ENCODE data around the gene CUL3. TPM values are rescaled to one million over a fixed set of nuclear protein-coding genes. Genes with fewer than 3 reads are reported as not detected.

CUL3 gene
- polyA plus RNA-seq, 3 donors: 12.3 to 28.7 (median 12.9) TPM

DNA sequence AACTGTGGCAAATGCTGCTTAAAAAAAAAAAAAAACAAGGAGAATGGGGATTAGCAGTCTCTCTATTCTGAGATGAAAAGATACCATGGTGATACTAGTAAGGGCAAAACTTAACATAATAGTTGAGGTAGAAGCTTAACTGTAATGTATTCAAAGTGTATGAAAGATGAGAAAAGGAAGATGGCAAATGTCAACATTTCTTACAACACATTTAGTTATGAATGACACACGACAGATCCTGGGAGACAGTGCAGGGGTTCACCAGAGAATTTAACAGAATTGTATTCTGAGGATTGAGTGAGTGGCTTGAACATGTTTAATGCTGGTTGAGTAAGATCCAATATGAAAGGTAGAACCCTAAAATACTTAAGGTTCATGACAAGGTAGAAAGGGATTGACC, 52.7 kb downstream of the CUL3 start:
- no CpG with 5 or more reads among the region's 1 CpG for WGBS (ENCODE audit: insufficient coverage)
- no peak for DNase-seq
- TF ChIP-seq, protein P1, sequence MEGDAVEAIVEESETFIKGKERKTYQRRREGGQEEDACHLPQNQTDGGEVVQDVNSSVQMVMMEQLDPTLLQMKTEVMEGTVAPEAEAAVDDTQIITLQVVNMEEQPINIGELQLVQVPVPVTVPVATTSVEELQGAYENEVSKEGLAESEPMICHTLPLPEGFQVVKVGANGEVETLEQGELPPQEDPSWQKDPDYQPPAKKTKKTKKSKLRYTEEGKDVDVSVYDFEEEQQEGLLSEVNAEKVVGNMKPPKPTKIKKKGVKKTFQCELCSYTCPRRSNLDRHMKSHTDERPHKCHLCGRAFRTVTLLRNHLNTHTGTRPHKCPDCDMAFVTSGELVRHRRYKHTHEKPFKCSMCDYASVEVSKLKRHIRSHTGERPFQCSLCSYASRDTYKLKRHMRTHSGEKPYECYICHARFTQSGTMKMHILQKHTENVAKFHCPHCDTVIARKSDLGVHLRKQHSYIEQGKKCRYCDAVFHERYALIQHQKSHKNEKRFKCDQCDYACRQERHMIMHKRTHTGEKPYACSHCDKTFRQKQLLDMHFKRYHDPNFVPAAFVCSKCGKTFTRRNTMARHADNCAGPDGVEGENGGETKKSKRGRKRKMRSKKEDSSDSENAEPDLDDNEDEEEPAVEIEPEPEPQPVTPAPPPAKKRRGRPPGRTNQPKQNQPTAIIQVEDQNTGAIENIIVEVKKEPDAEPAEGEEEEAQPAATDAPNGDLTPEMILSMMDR (IDR thresholded peaks at IDR 0.05): no peak
- Histone ChIP-seq H4K20me1 (ENCODE audit: insufficient read depth, low read length) (peaks cover 97% of the 10 kb centered on the region), H3K4me2 (replicated peaks; ENCODE audit: extremely low read depth, low read length, poor library complexity, severe bottlenecking) (no peak overlapping the region), H2AFZ (ENCODE audit: insufficient read depth, low read depth, low read length, poor library complexity, severe bottlenecking) (no peak overlapping the region), H3K36me3 (replicated peaks in 1 of 2; ENCODE audit: control insufficient read depth in 1 of 2, insufficient read depth in 2 of 2, low read length in 2 of 2) (peaks cover 14 to 77% of the 10 kb centered on the region in 2 donors), H3K4me3 (replicated peaks in 1 of 3; ENCODE audit: low read depth in 2 of 3, low read length in 3 of 3) (no peak overlapping the region), H3K27ac (ENCODE audit: low read depth in 1 of 2, low read length in 2 of 2) (peak overlapping the region in 1 of 2 donors; percentile 22), H3K4me1 (ENCODE audit: control insufficient read depth in 1 of 2, insufficient read depth in 2 of 2, low read length in 2 of 2) (no peaks in the 10 kb centered on the region), H3K79me2 (ENCODE audit: insufficient read depth, low read length) (peaks cover 93% of the 10 kb centered on the region), H3K27me3 (ENCODE audit: control insufficient read depth in 2 of 2, insufficient read depth in 2 of 2, low read length in 2 of 2) (no peaks in the 10 kb centered on the region), H3K9me3 (replicated peaks in 1 of 2; ENCODE audit: control insufficient read depth in 1 of 2, insufficient read depth in 1 of 2, low read length in 2 of 2) (no peaks in the 10 kb centered on the region), H3K9ac (ENCODE audit: insufficient read depth, low read length, poor library complexity, severe bottlenecking) (no peak overlapping the region)
- Mint-ChIP-seq H3K4me1 (peaks cover 2% of the 10 kb centered on the region), H3K36me3 (peaks cover 33 to 65% of the 10 kb centered on the region in 2 donors), H3K4me3 (no peak overlapping the region), H3K9me3 (no peaks in the 10 kb centered on the region), H3K27ac (peak overlapping the region in 2 of 7 donors; percentile 15 to 26), H3K27me3 (ENCODE audit: low read depth in 3 of 3) (peaks cover 0 to 2% (median 0%) of the 10 kb centered on the region in 3 donors)
- intact Hi-C loops (cut with micrococcal nuclease): no loop called here

DNA sequence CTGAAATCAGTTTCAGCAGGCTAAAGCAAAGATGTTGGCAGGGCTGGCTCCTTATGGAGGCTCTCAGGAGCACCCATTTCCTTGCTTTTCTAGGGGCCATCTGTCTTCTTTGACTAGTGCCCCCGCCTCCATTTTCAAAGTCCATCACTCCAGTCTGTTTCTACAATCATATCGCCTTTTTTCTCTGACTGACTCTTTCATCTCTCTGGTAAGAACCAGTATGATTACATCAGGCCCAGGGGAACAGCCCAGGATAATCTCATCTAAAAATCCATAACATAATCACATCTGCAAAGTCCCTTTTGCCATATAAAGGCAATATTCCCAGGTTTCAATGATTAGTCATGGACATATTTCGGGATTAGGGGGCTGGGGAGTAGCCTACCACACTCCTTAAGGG, 57.0 kb downstream of the CUL3 start:
- no peak for DNase-seq
- Mint-ChIP-seq H3K27me3 (ENCODE audit: low read depth in 3 of 3) (peaks cover 0 to 2% (median 0%) of the 10 kb centered on the region in 3 donors), H3K27ac (peak overlapping the region in 2 of 7 donors; percentile 2 to 37), H3K36me3 (peaks cover 30 to 56% of the 10 kb centered on the region in 2 donors), H3K9me3 (no peaks in the 10 kb centered on the region), H3K4me1 (peaks cover 30% of the 10 kb centered on the region), H3K4me3 (no peak overlapping the region)
- Histone ChIP-seq H3K79me2 (ENCODE audit: insufficient read depth, low read length) (peaks cover 100% of the 10 kb centered on the region), H3K36me3 (replicated peaks in 1 of 2; ENCODE audit: control insufficient read depth in 1 of 2, insufficient read depth in 2 of 2, low read length in 2 of 2) (peaks cover 5 to 47% of the 10 kb centered on the region in 2 donors), H3K9me3 (replicated peaks in 1 of 2; ENCODE audit: control insufficient read depth in 1 of 2, insufficient read depth in 1 of 2, low read length in 2 of 2) (no peaks in the 10 kb centered on the region), H3K27me3 (ENCODE audit: control insufficient read depth in 2 of 2, insufficient read depth in 2 of 2, low read length in 2 of 2) (no peaks in the 10 kb centered on the region), H2AFZ (ENCODE audit: insufficient read depth, low read depth, low read length, poor library complexity, severe bottlenecking) (no peak overlapping the region), H3K27ac (ENCODE audit: low read depth in 1 of 2, low read length in 2 of 2) (peak overlapping the region in 1 of 2 donors; percentile 35), H4K20me1 (ENCODE audit: insufficient read depth, low read length) (peaks cover 99% of the 10 kb centered on the region), H3K4me3 (replicated peaks in 1 of 3; ENCODE audit: low read depth in 2 of 3, low read length in 3 of 3) (no peak overlapping the region), H3K4me1 (ENCODE audit: control insufficient read depth in 1 of 2, insufficient read depth in 2 of 2, low read length in 2 of 2) (peaks cover 5 to 15% of the 10 kb centered on the region in 2 donors), H3K9ac (ENCODE audit: insufficient read depth, low read length, poor library complexity, severe bottlenecking) (no peak overlapping the region), H3K4me2 (replicated peaks; ENCODE audit: extremely low read depth, low read length, poor library complexity, severe bottlenecking) (no peak overlapping the region)
- TF ChIP-seq, protein P1 (IDR thresholded peaks at IDR 0.05): no peak
- intact Hi-C loops (cut with micrococcal nuclease): no loop called here
- WGBS (ENCODE audit: insufficient coverage): no CpG with 5 or more reads among the region's 3 CpGs
